ENCODE measurements around the gene RASD1.

DNA sequence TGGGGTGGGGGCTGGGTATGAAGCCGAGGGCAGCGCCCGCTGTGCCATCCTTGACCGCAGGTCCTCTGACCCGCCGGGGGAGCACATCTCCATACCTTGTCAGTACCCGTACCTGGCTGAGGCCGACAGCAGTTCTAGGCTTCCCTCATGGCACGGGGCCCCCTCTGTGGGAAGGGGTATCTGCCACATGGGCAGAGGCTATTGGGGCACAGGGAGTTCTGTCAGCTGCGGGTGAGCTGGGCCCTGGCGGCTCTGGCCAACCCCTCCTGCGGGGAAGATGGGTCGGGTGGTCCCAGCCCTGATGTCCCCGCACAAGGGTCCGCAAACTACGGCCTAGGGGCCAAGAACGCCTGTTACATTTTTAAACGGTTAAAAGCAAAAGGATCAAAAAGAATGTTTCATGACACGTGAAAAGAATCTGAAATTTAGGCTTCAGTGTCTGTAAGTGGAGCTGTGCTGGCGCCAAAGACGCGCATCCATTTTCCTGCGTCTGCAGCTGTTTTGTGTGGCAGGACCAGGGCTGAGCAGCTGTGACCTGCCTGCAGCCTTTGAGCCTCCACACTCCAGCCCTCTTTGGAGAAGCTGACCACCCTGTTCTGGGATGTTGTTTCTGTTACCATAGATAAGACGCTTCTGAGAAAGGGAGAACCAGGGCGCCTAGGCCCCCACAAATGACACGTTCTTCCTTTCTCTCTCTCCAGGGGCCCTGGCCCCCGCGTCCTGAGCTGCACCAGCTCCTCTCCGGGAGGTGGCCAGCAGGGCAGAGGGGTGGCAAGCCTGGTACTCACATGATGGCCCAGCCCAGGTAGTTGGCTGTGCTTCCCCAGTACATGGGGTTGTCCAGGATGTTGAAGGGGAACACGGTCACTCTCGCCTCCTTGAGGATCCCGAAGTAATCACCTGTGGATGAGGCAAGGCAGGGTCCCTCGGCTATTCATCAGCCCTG lies 12.7 kb upstream of the RASD1 start:
- TF ChIP-seq POLR2A (IDR thresholded peaks at IDR 0.05) (no peak), POLR2AphosphoS5 (IDR thresholded peaks at IDR 0.05) (no peak)
- TF ChIP-seq, protein P1, sequence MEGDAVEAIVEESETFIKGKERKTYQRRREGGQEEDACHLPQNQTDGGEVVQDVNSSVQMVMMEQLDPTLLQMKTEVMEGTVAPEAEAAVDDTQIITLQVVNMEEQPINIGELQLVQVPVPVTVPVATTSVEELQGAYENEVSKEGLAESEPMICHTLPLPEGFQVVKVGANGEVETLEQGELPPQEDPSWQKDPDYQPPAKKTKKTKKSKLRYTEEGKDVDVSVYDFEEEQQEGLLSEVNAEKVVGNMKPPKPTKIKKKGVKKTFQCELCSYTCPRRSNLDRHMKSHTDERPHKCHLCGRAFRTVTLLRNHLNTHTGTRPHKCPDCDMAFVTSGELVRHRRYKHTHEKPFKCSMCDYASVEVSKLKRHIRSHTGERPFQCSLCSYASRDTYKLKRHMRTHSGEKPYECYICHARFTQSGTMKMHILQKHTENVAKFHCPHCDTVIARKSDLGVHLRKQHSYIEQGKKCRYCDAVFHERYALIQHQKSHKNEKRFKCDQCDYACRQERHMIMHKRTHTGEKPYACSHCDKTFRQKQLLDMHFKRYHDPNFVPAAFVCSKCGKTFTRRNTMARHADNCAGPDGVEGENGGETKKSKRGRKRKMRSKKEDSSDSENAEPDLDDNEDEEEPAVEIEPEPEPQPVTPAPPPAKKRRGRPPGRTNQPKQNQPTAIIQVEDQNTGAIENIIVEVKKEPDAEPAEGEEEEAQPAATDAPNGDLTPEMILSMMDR (IDR thresholded peaks at IDR 0.05), result no peak
